Stimulated activated CD4-positive, alpha-beta T cell treated with anti-CD3 and anti-CD28 coated beads, TNF-alpha, amount 100 ng/mL, for 24 hours (primary cell): ENCODE data around the gene QSOX2.

ENCODE experiments used
- DNase-seq, 3 experiments: peaks; one replicate each; pipeline ENCODE4 v3.0.0-alpha.2; 2020; ENCODE audit warnings: low read depth in 3 of 3

QSOX2 gene

GRCh38 chr9:136251264-136252115 is 5.9 kb upstream of the QSOX2 start:
- no peak for DNase-seq

- no peak for DNase-seq
Observed at GRCh38 chr9:136250676-136251075, 5.1 kb upstream of the QSOX2 start.

DNA sequence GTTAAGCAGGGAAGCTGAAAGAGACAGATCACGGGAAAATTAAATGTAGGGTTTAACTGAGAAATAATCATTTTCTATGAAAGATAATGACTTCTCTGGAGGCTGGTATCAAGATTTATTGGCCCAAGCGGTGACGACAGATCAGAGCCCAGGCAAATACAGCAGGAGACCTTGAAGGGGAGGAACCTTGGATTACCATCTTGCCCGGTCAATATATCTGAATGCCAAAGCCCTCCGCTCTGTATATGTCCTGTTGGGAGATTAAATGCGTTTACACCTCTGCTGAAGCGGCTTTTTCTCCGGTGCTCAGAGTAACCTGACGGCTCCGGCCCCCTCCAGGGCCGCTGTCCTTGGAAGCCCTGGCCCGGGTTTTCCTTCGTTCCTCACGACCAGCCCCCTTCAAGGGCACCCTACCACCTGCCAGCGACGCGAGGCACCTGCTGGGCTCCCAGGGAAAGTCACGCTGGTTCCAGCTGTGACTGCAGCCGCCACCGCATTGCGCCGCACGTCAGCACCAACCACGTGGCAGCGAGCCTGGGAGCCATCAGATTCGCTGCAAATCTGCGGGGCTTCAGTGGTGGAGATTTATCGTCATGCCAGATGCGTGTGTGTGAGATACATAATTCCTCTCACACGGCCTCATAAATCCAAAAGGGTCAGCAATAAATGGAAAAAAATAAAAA is 4.4 kb upstream of the QSOX2 start:
- DNase-seq: no peak

GRCh38 chr9:136248951-136249876 is 3.6 kb upstream of the QSOX2 start:
- no peak for DNase-seq

DNA sequence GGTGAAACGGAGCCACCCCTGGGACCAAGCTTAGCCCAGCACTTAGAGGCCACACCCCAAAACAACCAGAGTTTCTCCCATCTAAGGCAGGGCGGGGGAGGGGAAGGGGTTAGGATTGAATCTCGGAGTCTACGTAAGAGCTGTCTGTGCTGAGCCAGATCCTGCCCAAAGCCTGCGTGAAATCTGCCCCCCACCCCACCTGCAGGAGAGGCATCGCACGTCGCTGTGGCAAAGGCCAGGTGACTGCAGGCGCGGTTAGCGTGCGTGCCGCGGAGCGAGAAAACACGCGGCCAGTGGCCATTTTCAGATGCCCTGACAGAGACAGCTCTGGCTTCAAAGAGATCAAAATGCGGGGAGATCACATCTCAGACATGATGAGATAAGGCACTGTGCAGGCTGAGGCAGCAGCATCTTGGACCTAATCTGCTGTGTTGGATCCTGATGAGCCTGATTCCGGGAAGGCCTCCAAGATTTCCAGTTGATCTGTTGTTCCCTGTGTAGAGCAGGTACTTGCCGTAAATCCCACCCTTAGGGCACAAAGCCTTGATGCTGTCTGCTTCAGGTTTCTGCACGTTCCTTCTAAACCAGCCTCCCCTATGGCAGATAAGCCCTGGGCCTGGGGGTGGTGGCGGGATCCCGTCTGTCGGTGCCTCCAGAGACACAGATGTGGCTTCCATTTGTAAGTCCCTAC is 2.5 kb upstream of the QSOX2 start:
- no peak for DNase-seq

DNA sequence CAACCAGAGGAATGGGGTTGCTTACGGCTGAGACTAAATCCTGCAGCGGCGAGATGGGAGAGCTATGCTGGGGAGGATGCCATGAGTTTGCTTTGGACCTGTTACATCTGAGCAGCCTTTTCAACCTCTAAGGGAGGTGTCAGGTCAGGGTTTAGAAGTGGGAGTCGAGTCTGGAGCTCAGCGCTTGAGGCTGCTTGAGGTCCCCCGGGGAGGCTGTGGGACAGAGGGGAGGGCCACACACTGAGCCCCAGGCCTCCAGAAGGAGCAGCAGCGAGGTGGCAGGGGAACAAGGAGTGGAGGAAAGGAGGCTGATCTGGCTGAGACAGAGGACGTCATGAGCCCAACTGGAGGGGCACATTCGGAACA is 1.9 kb upstream of the QSOX2 start:
- DNase-seq: no peak

- DNase-seq: no peak
Observed at GRCh38 chr9:136246849-136247550, 1.4 kb upstream of the QSOX2 start.

DNA sequence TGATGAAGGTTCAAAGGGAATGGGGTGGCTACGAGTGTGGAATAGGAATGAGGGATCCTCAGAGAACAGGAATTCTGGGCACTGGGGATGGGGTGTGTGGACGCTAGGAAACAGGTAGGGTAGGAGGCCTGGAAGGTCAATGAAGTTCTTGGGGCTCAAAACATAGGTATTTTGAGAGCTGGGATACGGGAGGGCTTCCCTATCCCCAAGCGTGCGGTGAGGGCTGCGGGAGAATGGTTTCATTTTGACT is 718 bp downstream of the QSOX2 start:
- no peak for DNase-seq

DNA sequence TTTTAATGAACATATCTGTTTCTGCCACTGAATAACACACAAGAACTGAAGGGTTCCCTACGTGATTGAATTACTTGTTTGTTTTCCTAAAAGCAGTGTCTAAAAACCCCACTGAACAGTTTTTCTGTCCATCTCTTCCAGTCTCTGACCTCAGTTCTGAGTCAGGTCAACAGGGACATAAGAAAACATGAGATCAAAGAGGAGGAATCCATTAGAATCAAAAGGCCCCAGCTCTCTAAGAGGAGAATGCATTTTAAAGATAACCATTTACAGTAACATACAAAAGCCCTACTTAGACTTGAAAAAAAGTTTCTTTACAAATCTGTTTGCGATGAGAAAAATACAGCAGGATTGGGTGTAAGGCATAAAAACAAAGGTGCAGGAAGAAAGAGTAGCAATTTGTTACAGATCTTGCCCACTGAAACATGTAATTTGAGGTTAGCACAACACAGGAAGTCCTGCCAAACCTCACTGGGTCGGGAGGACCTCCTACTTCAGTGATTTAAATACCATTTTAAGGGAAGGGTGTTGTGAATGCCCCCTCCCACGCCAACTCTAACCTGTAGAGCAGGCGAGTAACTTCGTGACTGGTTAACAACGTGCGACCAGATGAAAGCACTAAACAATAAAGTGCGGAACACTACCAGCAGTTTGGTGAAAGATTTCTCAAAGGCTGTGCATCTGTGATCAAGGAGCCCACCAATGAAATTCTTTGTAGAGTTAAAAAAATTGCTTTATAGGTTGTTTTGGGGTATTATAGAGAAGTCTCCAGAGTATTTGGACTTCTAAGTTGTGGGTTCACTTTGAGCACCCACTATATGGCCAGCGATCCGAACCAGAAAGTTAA is 1.3 kb downstream of the QSOX2 start:
- peak; percentile 42 to 64 (median 63) for DNase-seq

DNA sequence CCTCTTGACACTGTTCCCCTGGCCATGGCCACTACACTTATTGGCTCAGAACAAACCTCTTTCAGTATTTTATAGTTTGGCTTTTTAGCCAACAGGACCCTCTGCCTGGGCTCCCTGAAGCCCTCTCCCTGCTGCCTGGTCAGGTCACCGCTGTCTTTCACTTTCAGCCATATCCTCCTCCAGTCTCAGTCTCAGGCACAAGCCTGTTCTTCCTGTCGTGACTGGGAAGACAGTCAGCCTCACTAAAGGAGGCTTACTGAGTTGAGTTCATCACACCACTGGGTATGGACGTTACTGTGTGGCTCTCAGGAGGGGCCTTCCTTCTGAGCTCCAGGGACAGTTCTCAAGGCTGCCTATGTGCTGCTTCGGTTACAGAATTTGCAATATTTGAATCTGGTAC is 2.0 kb downstream of the QSOX2 start:
- DNase-seq: no peak

- no peak for DNase-seq
Observed at GRCh38 chr9:136242918-136243525, 2.6 kb downstream of the QSOX2 start.

GRCh38 chr9:136242248-136242647 is 3.4 kb downstream of the QSOX2 start:
- DNase-seq: no peak

- no peak for DNase-seq
Observed at GRCh38 chr9:136241542-136241941, 4.1 kb downstream of the QSOX2 start.

DNA sequence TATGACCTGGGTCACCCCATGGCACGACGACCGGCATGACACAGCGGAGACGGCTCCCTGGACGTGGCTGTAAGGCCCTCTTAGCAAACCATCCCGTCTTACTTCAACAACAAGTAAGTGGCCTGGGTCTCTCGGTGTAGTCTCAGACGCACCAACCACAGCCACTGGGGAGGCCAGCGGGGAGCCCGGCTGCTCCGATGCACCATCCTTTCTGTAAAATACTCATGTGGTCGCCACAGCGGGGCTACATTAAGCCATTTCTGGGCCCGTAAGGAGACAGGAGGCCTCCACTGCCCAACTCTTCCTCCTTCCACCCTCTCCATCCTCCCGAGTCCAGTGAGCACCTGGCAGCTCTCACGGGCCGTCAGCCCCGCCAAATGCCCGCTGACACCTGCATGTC is 4.7 kb downstream of the QSOX2 start:
- DNase-seq: no peak

GRCh38 chr9:136239983-136240330 is 5.7 kb downstream of the QSOX2 start:
- no peak for DNase-seq

- no peak for DNase-seq
Observed at GRCh38 chr9:136239135-136239982, 6.3 kb downstream of the QSOX2 start.

GRCh38 chr9:136238342-136238732 is 7.3 kb downstream of the QSOX2 start:
- DNase-seq: no peak

GRCh38 chr9:136237486-136238341 is 7.9 kb downstream of the QSOX2 start:
- DNase-seq: no peak
